PFSK-1 (cell line): ENCODE data around the gene BEST1.

Experiments
- FOXP2 ChIP-seq: optimal IDR thresholded peaks from 2 replicates; pipeline ENCODE3; 2011; ENCODE audit warnings: borderline replicate concordance, control low read depth, inconsistent platforms; ENCODE audit not compliant: insufficient read depth; ENCODE audit errors: extremely low read length, extremely low read depth
- POLR2AphosphoS5 ChIP-seq: IDR thresholded peaks from 2 replicates; pipeline ENCODE4 v1.6.1; 2012; ENCODE audit warnings: low read depth, mild to moderate bottlenecking, control low read depth, low read length, moderate library complexity
- REST ChIP-seq, 2 experiments: IDR thresholded peaks; 2 replicates each; pipeline versions ENCODE4 v1.6.1 to v1.8.0; 2011 to 2012; ENCODE audit warnings: low read depth in 2 of 2, low read length in 2 of 2, control low read depth in 1 of 2, inconsistent platforms in 1 of 2, mild to moderate bottlenecking in 1 of 2, moderate library complexity in 1 of 2; ENCODE audit not compliant: insufficient read depth in 1 of 2
- SIN3A ChIP-seq: IDR thresholded peaks from 2 replicates; pipeline ENCODE4 v1.6.1; 2012; ENCODE audit warnings: mild to moderate bottlenecking, low read length, moderate library complexity, borderline replicate concordance; ENCODE audit not compliant: insufficient read depth
- TAF1 ChIP-seq: IDR thresholded peaks from 2 replicates; pipeline ENCODE4 v1.6.1; 2012; ENCODE audit warnings: low read length, control low read depth, borderline replicate concordance; ENCODE audit not compliant: insufficient read depth

BEST1 gene

GRCh38 chr11:61904539-61905048 is 45.6 kb upstream of the BEST1 start:
- no peak for TF ChIP-seq FOXP2
- TF ChIP-seq POLR2AphosphoS5 = no peak
- TF ChIP-seq REST (IDR thresholded peaks at IDR 0.05; ENCODE audit: insufficient read depth in 1 of 2, low read depth in 2 of 2, low read length in 2 of 2) = no peak

- TF ChIP-seq TAF1 (no peak), REST (IDR thresholded peaks at IDR 0.05; ENCODE audit: insufficient read depth in 1 of 2, low read depth in 2 of 2, low read length in 2 of 2) (no peak), SIN3A (no peak)
Observed at GRCh38 chr11:61905067-61905696, 45.0 kb upstream of the BEST1 start.

- TF ChIP-seq POLR2AphosphoS5 = no peak
- no peak for TF ChIP-seq REST (IDR thresholded peaks at IDR 0.05; ENCODE audit: insufficient read depth in 1 of 2, low read depth in 2 of 2, low read length in 2 of 2)
- no peak for TF ChIP-seq TAF1
- TF ChIP-seq FOXP2 = no peak
- TF ChIP-seq SIN3A = no peak
Observed at GRCh38 chr11:61905801-61906521, 44.2 kb upstream of the BEST1 start.

GRCh38 chr11:61906522-61906909 is 43.6 kb upstream of the BEST1 start:
- TF ChIP-seq TAF1 = no peak
- no peak for TF ChIP-seq POLR2AphosphoS5
- TF ChIP-seq SIN3A = no peak
- TF ChIP-seq FOXP2 = no peak
- no peak for TF ChIP-seq REST (IDR thresholded peaks at IDR 0.05; ENCODE audit: insufficient read depth in 1 of 2, low read depth in 2 of 2, low read length in 2 of 2)
